Esophagus muscularis mucosa (tissue), 4 donors: Measurements from ENCODE around the gene PLA2G4F. TPM values are rescaled to one million over a fixed set of nuclear protein-coding genes. Genes with fewer than 3 reads are reported as not detected.

ENCODE experiments used
- DNase-seq: peaks from one replicate; pipeline ENCODE4 v3.0.0-alpha.2; 2017; ENCODE audit errors: extremely low spot score
- H3K27ac ChIP-seq, 4 donors: fragments of 200-600 bp; sonication (generic); replicated peaks in 1 of 4; 1 replicate in 3 of 4; 2 replicates in 1 of 4; pipeline ENCODE4 v1.5.1; 2016 to 2019; ENCODE audit warnings: mild to moderate bottlenecking in 1 of 4
- H3K27me3 ChIP-seq, 4 donors: fragments of 200-600 bp; sonication (generic); one replicate each; pipeline versions ENCODE4 v1.5.1 to v1.6.0; 2016 to 2019
- H3K36me3 ChIP-seq, 4 donors: fragments of 200-600 bp; sonication (generic); one replicate each; pipeline ENCODE4 v1.5.1; 2016 to 2019
- H3K4me1 ChIP-seq, 4 donors: fragments of 200-600 bp; sonication (generic); one replicate each; pipeline ENCODE4 v1.5.1; 2016 to 2019
- H3K4me3 ChIP-seq, 4 donors: fragments of 200-600 bp; sonication (generic); 1 replicate in 2 of 4; 2 replicates in 2 of 4; pipeline ENCODE4 v1.5.1; 2016 to 2019; ENCODE audit warnings: mild to moderate bottlenecking in 4 of 4, moderate library complexity in 1 of 4
- H3K9me3 ChIP-seq, 4 donors: fragments of 200-600 bp; sonication (generic); 1 replicate in 3 of 4; 2 replicates in 1 of 4; pipeline ENCODE4 v1.5.1; 2016 to 2019
- EP300 ChIP-seq: sonication (generic); formaldehyde crosslinking; IDR thresholded peaks from one replicate; pipeline ENCODE4 v1.6.1; 2017; ENCODE audit warnings: antibody characterized with exemption
- POLR2A ChIP-seq: fragments of 450-650 bp; IDR thresholded peaks from one replicate; pipeline ENCODE4 v1.6.1; 2017; ENCODE audit warnings: antibody characterized with exemption, moderate library complexity, mild to moderate bottlenecking, low read depth
- POLR2AphosphoS5 ChIP-seq, 2 donors: sonication (generic); formaldehyde crosslinking; IDR thresholded peaks; one replicate each; pipeline ENCODE4 v1.6.1; 2017; ENCODE audit warnings: antibody characterized with exemption in 2 of 2
- WGBS: methylation state at CpG from one replicate; pipeline ENCODE4 v1.1.5; 2018; 5-methylcytosine and 5-hydroxymethylcytosine counted together
- intact Hi-C: fragments of 100-400 bp; cut with DNase I; formaldehyde crosslinking; loops from one replicate; pipeline ENCODE4 v1.15.1; 2023
- total RNA-seq, 4 donors: library from RNA; depleted of rRNA; stranded (reverse); fragments of >200 nt; gene quantifications; one replicate each; pipeline versions ENCODE4 v1.1.0 to v1.2.1, GENCODE V29; 2016
- TF ChIP-seq, protein P1 (sequence below), 3 experiments: fragments of 200-600 bp in 2 of 3; fragments of 450-650 bp in 1 of 3; sonication (generic) in 2 of 3; IDR thresholded peaks; one replicate each; pipeline ENCODE4 v1.5.1; 2017 to 2019; ENCODE audit warnings: antibody characterized with exemption in 3 of 3, mild to moderate bottlenecking in 2 of 3, moderate library complexity in 1 of 3

The PLA2G4F gene
- total RNA-seq, 4 donors from 2014 or later: 0.11 TPM; not detected in 3

DNA sequence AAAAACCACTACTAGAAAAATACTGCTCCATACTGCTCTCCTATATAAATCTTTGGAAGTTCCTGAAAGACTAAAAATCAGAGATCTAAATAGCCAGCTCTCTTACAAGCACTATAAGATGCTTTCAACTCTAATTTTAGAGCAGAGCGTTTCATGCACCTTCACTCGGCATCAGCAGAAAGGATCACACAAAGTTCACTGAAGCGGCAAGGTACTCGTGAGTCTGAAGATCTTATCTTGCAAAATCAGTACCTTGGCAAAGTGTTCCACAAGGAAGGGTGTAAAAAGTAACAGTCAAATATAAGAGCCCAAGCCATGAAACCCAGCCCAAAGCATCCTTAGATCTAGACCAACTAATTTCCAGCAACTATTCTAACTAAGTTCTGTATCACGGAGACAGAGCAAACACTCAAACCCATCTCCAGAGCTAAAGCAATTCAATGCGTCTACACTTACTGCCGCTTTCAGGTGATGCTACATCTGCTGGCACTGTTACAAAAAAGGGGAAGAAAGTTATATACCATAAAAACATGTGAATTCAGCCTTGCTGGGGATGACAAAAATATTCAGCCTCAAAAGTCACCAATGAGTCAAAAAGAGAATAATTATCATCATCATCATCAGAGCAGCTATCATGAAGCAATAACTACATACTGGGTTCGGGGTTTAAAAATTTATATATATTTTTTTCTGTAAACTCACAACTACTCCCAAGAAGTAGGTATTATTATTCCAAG lies 35.3 kb upstream of the PLA2G4F start:
- no peak for TF ChIP-seq POLR2AphosphoS5 (IDR thresholded peaks at IDR 0.05)
- TF ChIP-seq POLR2A: no peak
- TF ChIP-seq, protein P1, sequence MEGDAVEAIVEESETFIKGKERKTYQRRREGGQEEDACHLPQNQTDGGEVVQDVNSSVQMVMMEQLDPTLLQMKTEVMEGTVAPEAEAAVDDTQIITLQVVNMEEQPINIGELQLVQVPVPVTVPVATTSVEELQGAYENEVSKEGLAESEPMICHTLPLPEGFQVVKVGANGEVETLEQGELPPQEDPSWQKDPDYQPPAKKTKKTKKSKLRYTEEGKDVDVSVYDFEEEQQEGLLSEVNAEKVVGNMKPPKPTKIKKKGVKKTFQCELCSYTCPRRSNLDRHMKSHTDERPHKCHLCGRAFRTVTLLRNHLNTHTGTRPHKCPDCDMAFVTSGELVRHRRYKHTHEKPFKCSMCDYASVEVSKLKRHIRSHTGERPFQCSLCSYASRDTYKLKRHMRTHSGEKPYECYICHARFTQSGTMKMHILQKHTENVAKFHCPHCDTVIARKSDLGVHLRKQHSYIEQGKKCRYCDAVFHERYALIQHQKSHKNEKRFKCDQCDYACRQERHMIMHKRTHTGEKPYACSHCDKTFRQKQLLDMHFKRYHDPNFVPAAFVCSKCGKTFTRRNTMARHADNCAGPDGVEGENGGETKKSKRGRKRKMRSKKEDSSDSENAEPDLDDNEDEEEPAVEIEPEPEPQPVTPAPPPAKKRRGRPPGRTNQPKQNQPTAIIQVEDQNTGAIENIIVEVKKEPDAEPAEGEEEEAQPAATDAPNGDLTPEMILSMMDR (IDR thresholded peaks at IDR 0.05): no peak
- no peak for TF ChIP-seq EP300

DNA sequence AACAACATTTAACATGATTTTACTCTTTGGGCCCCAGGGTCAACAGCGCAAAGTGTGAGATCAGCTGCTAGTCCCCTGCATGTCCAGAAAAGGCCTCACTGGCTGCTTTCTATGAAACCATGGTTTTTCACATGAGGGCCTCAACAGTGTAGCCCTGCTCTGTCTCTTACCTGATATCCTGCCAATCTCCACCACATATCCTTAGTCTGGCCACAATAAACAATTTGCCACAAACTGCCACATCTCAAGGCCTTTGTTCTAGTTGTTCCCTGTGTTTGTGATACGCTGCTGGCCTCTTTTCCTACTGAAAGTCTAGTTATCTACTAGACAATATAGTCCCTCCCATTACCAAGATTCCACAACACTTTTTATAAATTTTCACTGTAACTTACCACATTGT lies 33.9 kb upstream of the PLA2G4F start:
- TF ChIP-seq EP300 (no peak), POLR2A (no peak), POLR2AphosphoS5 (IDR thresholded peaks at IDR 0.05) (no peak)
- TF ChIP-seq, protein P1 (IDR thresholded peaks at IDR 0.05): no peak

More for the DNA sequence above, 35.3 kb upstream of the PLA2G4F start:
- Histone ChIP-seq H3K4me3 (no peak overlapping the region), H3K36me3 (peaks cover 39 to 75% (median 55%) of the 10 kb centered on the region in 4 donors), H3K27ac (no peak overlapping the region), H3K4me1 (no peaks in the 10 kb centered on the region), H3K27me3 (no peaks in the 10 kb centered on the region), H3K9me3 (no peaks in the 10 kb centered on the region)
- DNase-seq: no peak
- 88% methylated on average over 8 of the region's 8 CpGs for WGBS
- intact Hi-C loops: no loop called here

DNA sequence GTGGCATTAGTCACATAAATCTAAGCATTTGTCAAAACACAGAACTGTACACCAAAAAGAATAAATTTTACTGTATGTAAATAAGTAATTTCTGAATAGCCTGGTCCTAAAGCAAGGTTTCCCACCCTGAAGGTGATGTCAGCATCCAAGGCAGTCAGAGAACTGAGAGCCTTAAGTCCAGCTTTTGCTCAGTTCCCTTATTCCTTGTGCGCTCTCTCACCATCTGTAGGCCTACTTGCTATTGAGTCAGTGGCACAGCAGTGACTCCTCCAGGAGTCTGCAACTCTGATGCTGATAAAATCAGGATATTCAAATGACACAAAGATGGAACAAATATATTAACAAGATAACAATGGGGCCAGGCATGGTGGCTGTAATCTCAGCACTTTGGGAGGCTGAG lies 29.4 kb upstream of the PLA2G4F start:
- WGBS: 95% methylated on average over 1 of the region's 1 CpG
- DNase-seq: no peak
- TF ChIP-seq POLR2AphosphoS5 (IDR thresholded peaks at IDR 0.05) (no peak), POLR2A (no peak), EP300 (no peak)
- TF ChIP-seq, protein P1 (IDR thresholded peaks at IDR 0.05): no peak
- H3K4me1 ChIP-seq: no peaks in the 10 kb centered on the region
- no peaks in the 10 kb centered on the region for H3K9me3 ChIP-seq
- H3K27me3 ChIP-seq: no peaks in the 10 kb centered on the region
- intact Hi-C loops: no loop called here
- H3K27ac ChIP-seq: no peak overlapping the region
- H3K4me3 ChIP-seq: no peak overlapping the region
- peaks cover 75 to 99% (median 85%) of the 10 kb centered on the region in 4 donors for H3K36me3 ChIP-seq

More for the DNA sequence above, 33.9 kb upstream of the PLA2G4F start:
- Histone ChIP-seq H3K4me1 (no peaks in the 10 kb centered on the region), H3K4me3 (no peak overlapping the region), H3K9me3 (no peaks in the 10 kb centered on the region), H3K27me3 (no peaks in the 10 kb centered on the region), H3K36me3 (peaks cover 51 to 86% (median 68%) of the 10 kb centered on the region in 4 donors), H3K27ac (no peak overlapping the region)
- WGBS: 100% methylated on average over 2 of the region's 2 CpGs
- no peak for DNase-seq
- intact Hi-C loops: no loop called here

DNA sequence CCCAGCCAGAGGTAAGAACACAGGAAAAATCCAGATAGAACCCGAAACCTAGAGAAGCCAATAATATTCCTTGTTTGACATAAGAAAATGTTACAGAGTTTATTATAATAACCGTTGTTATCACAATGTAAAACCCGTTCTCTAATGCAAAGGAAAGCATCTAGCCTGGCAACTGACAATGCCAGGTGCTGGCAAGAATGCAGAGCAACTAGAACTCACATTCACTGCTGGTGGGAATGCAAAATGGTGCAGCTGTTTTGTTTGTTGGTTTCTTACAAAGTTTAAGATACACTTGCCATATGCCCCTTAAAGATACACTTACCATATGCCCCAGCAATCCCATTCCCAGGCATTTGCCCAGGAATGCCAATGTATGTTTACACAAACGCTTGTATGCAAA lies 28.3 kb upstream of the PLA2G4F start:
- intact Hi-C loops: no loop called here
- 97% methylated on average over 4 of the region's 4 CpGs for WGBS

More for the DNA sequence above, 28.3 kb upstream of the PLA2G4F start:
- H3K27ac ChIP-seq: no peak overlapping the region
- H3K4me3 ChIP-seq: no peak overlapping the region
- no peaks in the 10 kb centered on the region for H3K4me1 ChIP-seq
- TF ChIP-seq POLR2A (no peak), EP300 (no peak), POLR2AphosphoS5 (IDR thresholded peaks at IDR 0.05) (no peak)
- TF ChIP-seq, protein P1 (IDR thresholded peaks at IDR 0.05): no peak
- H3K36me3 ChIP-seq: peaks cover 66 to 98% (median 82%) of the 10 kb centered on the region in 4 donors
- no peaks in the 10 kb centered on the region for H3K27me3 ChIP-seq
- no peaks in the 10 kb centered on the region for H3K9me3 ChIP-seq
- no peak for DNase-seq
